ENCODE measurements around the gene RAPGEF4. TPM values are rescaled to one million over a fixed set of nuclear protein-coding genes. Genes with fewer than 3 reads are reported as not detected.

The RAPGEF4 gene
- total and polyA plus RNA-seq, 2 of the 4 experiments (the other 2 are of a cell fraction) = 1.7 to 3.2 TPM

DNA sequence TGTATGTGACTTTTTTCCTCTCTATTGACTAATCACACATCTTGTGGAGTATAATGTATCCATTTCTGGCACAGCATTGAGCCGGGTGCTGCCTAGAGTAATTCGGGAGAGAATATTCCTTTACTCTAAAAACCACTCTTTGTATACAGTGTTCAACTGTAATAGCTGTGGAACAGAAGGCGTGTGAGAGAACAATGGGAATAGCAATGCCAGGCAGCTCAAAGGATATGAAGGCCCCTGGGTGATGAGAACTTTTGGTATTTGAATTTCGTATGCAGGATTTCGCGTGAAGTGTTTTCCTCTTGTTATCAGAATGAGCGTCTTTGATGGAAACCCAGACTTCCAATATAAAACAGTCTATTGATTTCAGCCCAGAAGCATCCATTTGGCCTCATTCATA is 255.4 kb downstream of the RAPGEF4 start:
- Histone ChIP-seq H4K5ac (ENCODE audit: low read depth, low read length) (no peak overlapping the region), H3K9ac (ENCODE audit: low read depth, low read length) (no peak overlapping the region), H3K9me3 (ENCODE audit: control insufficient read depth, insufficient read depth, low read length) (no peaks in the 10 kb centered on the region), H3K79me1 (ENCODE audit: low read depth in 1 of 2, low read length in 2 of 2) (no peaks in the 10 kb centered on the region), H2AK5ac (ENCODE audit: low read depth, low read length) (no peak overlapping the region), H2AFZ (replicated peaks; ENCODE audit: low read length, poor library complexity) (no peak overlapping the region), H3K36me3 (ENCODE audit: control insufficient read depth, insufficient read depth, low read length) (no peaks in the 10 kb centered on the region), H3K18ac (ENCODE audit: low read depth, low read length) (no peak overlapping the region), H2BK15ac (ENCODE audit: low read depth, low read length) (no peak overlapping the region), H3K23ac (ENCODE audit: low read depth, low read length) (no peak overlapping the region), H3K27me3 (ENCODE audit: control insufficient read depth, insufficient read depth, low read length) (no peaks in the 10 kb centered on the region), H2BK120ac (ENCODE audit: low read depth, low read length) (no peak overlapping the region), H2BK5ac (ENCODE audit: low read depth, low read length, poor library complexity, severe bottlenecking) (no peak overlapping the region), H4K8ac (ENCODE audit: low read depth in 2 of 2, low read length in 2 of 2) (no peak overlapping the region), H3K9me1 (ENCODE audit: insufficient read depth, low read length) (peaks cover 4% of the 10 kb centered on the region; the same call in 1 of the 2 replicates), H3K4me1 (ENCODE audit: control insufficient read depth, insufficient read depth, low read length) (peaks cover 13% of the 10 kb centered on the region), H3K4me3 (ENCODE audit: insufficient read depth, low read depth, low read length) (no peak overlapping the region), H4K20me1 (ENCODE audit: insufficient read depth, low read length) (no peaks in the 10 kb centered on the region), H3K56ac (ENCODE audit: extremely low read depth, insufficient read depth, low read length) (no peak overlapping the region), H3K4ac (ENCODE audit: low read depth, low read length) (no peak overlapping the region), H3K14ac (replicated peaks; ENCODE audit: low read depth, low read length) (no peak overlapping the region), H2AK9ac (replicated peaks; ENCODE audit: low read depth, low read length, poor library complexity) (no peak overlapping the region), H2BK20ac (ENCODE audit: low read depth, low read length) (no peak overlapping the region), H3K27ac (ENCODE audit: insufficient read depth, low read length) (no peak overlapping the region), H3K4me2 (ENCODE audit: low read depth, low read length) (no peak overlapping the region), H4K91ac (ENCODE audit: insufficient read depth, low read depth, low read length) (no peak overlapping the region)
- no peak for TF ChIP-seq SMC3 (IDR thresholded peaks at IDR 0.05; ENCODE audit: low read depth, low read length)
- TF ChIP-seq POLR2A (IDR thresholded peaks at IDR 0.05; ENCODE audit: low read depth, low read length) = no peak
- TF ChIP-seq CHD1 (IDR thresholded peaks at IDR 0.05; ENCODE audit: low read depth, low read length) = no peak
- TF ChIP-seq RFX5 (IDR thresholded peaks at IDR 0.05; ENCODE audit: low read depth, low read length) = no peak
- TF ChIP-seq, protein P1, sequence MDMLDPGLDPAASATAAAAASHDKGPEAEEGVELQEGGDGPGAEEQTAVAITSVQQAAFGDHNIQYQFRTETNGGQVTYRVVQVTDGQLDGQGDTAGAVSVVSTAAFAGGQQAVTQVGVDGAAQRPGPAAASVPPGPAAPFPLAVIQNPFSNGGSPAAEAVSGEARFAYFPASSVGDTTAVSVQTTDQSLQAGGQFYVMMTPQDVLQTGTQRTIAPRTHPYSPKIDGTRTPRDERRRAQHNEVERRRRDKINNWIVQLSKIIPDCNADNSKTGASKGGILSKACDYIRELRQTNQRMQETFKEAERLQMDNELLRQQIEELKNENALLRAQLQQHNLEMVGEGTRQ (IDR thresholded peaks at IDR 0.05; ENCODE audit: low read depth, low read length) = no peak
- no peak for TF ChIP-seq RCOR1 (IDR thresholded peaks at IDR 0.05; ENCODE audit: insufficient replicate concordance, low read length)
- no peak for TF ChIP-seq MAZ (IDR thresholded peaks at IDR 0.05; ENCODE audit: borderline replicate concordance, low read depth, low read length)
- no peak for TF ChIP-seq CEBPB (IDR thresholded peaks at IDR 0.05; ENCODE audit: low read depth, low read length)
- TF ChIP-seq, protein P2, sequence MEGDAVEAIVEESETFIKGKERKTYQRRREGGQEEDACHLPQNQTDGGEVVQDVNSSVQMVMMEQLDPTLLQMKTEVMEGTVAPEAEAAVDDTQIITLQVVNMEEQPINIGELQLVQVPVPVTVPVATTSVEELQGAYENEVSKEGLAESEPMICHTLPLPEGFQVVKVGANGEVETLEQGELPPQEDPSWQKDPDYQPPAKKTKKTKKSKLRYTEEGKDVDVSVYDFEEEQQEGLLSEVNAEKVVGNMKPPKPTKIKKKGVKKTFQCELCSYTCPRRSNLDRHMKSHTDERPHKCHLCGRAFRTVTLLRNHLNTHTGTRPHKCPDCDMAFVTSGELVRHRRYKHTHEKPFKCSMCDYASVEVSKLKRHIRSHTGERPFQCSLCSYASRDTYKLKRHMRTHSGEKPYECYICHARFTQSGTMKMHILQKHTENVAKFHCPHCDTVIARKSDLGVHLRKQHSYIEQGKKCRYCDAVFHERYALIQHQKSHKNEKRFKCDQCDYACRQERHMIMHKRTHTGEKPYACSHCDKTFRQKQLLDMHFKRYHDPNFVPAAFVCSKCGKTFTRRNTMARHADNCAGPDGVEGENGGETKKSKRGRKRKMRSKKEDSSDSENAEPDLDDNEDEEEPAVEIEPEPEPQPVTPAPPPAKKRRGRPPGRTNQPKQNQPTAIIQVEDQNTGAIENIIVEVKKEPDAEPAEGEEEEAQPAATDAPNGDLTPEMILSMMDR (conservative IDR thresholded peaks at IDR 0.05; ENCODE audit: low read depth, low read length) = no peak
- CTCF ChIA-PET = no interaction called here
- ATAC-seq (ENCODE audit: low read depth) = no peak
- dilution Hi-C loops (cut with HindIII; ENCODE audit: low sequenced_read_pairs, unreplicated experiment) = no loop called here
- intact Hi-C loops (cut with micrococcal nuclease) = no loop called here
- 97% methylated on average over 4 of the region's 7 CpGs; no CpG with 5 or more reads in 1 of the 2 experiments for WGBS, 2 experiments (ENCODE audit: extremely low coverage in 2 of 2, insufficient read length in 1 of 2)
- DNase-seq = no peak
- BruUV-seq (replicated peaks) = no TSS peak
- in situ Hi-C loops (cut with MboI; ENCODE audit: low sequenced_read_pairs) = no loop called here
- POLR2A ChIA-PET (ENCODE audit: unreplicated experiment) = no interaction called here

Measured in IMR-90 (cell line).